Liver (tissue), 9 donors: ENCODE data around the gene GABBR2. TPM values are rescaled to one million over a fixed set of nuclear protein-coding genes. Genes with fewer than 3 reads are reported as not detected.

Experiments used
- DNase-seq: peaks from one replicate; pipeline ENCODE4 v3.0.0-alpha.2; 2017; ENCODE audit warnings: low spot score
- H3K27ac ChIP-seq, 2 donors: one replicate each; pipeline ENCODE4 v1.7.0; 2013; ENCODE audit warnings: inconsistent platforms in 2 of 2, low read length in 2 of 2, control low read depth in 1 of 2, low read depth in 1 of 2, mild to moderate bottlenecking in 1 of 2
- H3K27me3 ChIP-seq, 4 donors: one replicate each; pipeline versions ENCODE4 v1.6.1 to v1.7.0; 2013; ENCODE audit warnings: low read length in 3 of 4, inconsistent platforms in 1 of 4, mild to moderate bottlenecking in 1 of 4, moderate library complexity in 1 of 4; ENCODE audit not compliant: control insufficient read depth in 4 of 4, insufficient read depth in 4 of 4
- H3K36me3 ChIP-seq, 4 donors: one replicate each; pipeline versions ENCODE4 v1.6.1 to v1.7.0; 2013; ENCODE audit warnings: low read length in 3 of 4, mild to moderate bottlenecking in 3 of 4, low read depth in 1 of 4, moderate library complexity in 1 of 4; ENCODE audit not compliant: control insufficient read depth in 4 of 4, insufficient read depth in 3 of 4
- H3K4me1 ChIP-seq, 4 donors: one replicate each; pipeline versions ENCODE4 v1.6.1 to v1.7.0; 2013; ENCODE audit warnings: low read length in 3 of 4, mild to moderate bottlenecking in 3 of 4, moderate library complexity in 1 of 4; ENCODE audit not compliant: control insufficient read depth in 4 of 4, insufficient read depth in 4 of 4
- H3K4me3 ChIP-seq, 3 donors: one replicate each; pipeline versions ENCODE4 v1.6.1 to v1.7.0; 2013; ENCODE audit warnings: low read length in 3 of 3, control low read depth in 1 of 3, low read depth in 1 of 3, mild to moderate bottlenecking in 1 of 3
- H3K9ac ChIP-seq, 2 donors: one replicate each; pipeline ENCODE4 v1.7.0; 2013; ENCODE audit warnings: low read length in 2 of 2, mild to moderate bottlenecking in 2 of 2, moderate library complexity in 2 of 2, control low read depth in 1 of 2, low read depth in 1 of 2
- H3K9me3 ChIP-seq, 4 donors: one replicate each; pipeline versions ENCODE4 v1.6.1 to v1.7.0; 2013; ENCODE audit warnings: low read length in 3 of 4; ENCODE audit not compliant: control insufficient read depth in 4 of 4
- ATF3 ChIP-seq: IDR thresholded peaks from 2 replicates; pipeline ENCODE4 v1.6.1; 2016; ENCODE audit warnings: antibody characterized with exemption
- CTCF ChIP-seq: fragments of 150-350 bp; IDR thresholded peaks from 2 replicates; pipeline ENCODE4 v1.5.1; 2017; ENCODE audit warnings: improper control_type of control experiment, low read depth, low read length; ENCODE audit not compliant: missing input control
- EGR1 ChIP-seq, 2 donors: IDR thresholded peaks; 2 replicates each; pipeline ENCODE4 v1.6.1; 2016 to 2018; ENCODE audit warnings: antibody characterized with exemption in 2 of 2, low read depth in 2 of 2
- FOXA1 ChIP-seq: IDR thresholded peaks from 2 replicates; pipeline ENCODE4 v1.6.1; 2016; ENCODE audit warnings: antibody characterized with exemption
- FOXA2 ChIP-seq: IDR thresholded peaks from 2 replicates; pipeline ENCODE4 v1.6.1; 2016; ENCODE audit warnings: antibody characterized with exemption
- GABPA ChIP-seq, 2 donors: IDR thresholded peaks in 1 of 2; conservative IDR thresholded peaks in 1 of 2; 2 replicates each; pipeline ENCODE4 v1.6.1; 2016; ENCODE audit warnings: antibody characterized with exemption in 2 of 2, mild to moderate bottlenecking in 1 of 2, moderate library complexity in 1 of 2
- HNF4A ChIP-seq, 2 donors: conservative IDR thresholded peaks; 2 replicates each; pipeline ENCODE4 v1.6.1; 2016; ENCODE audit warnings: antibody characterized with exemption in 2 of 2, mild to moderate bottlenecking in 2 of 2
- HNF4G ChIP-seq: IDR thresholded peaks from 2 replicates; pipeline ENCODE4 v1.6.1; 2016; ENCODE audit warnings: antibody characterized with exemption
- JUND ChIP-seq, 2 donors: IDR thresholded peaks; 2 replicates each; pipeline ENCODE4 v1.6.1; 2016; ENCODE audit warnings: antibody characterized with exemption in 2 of 2
- MAX ChIP-seq: IDR thresholded peaks from 2 replicates; pipeline ENCODE4 v1.6.1; 2016; ENCODE audit warnings: antibody characterized with exemption
- NR2F2 ChIP-seq: IDR thresholded peaks from 2 replicates; pipeline ENCODE4 v1.6.1; 2016; ENCODE audit warnings: antibody characterized with exemption
- RAD21 ChIP-seq, 2 donors: IDR thresholded peaks; 2 replicates each; pipeline ENCODE4 v1.6.1; 2016; ENCODE audit warnings: antibody characterized with exemption in 2 of 2, mild to moderate bottlenecking in 2 of 2
- REST ChIP-seq: IDR thresholded peaks from 2 replicates; pipeline ENCODE4 v1.6.1; 2016; ENCODE audit warnings: antibody characterized with exemption, mild to moderate bottlenecking
- RXRA ChIP-seq, 2 donors: IDR thresholded peaks; 2 replicates each; pipeline ENCODE4 v1.6.1; 2017 to 2018; ENCODE audit warnings: antibody characterized with exemption in 2 of 2, mild to moderate bottlenecking in 1 of 2
- SP1 ChIP-seq: IDR thresholded peaks from 2 replicates; pipeline ENCODE4 v1.6.1; 2018; ENCODE audit warnings: antibody characterized with exemption, mild to moderate bottlenecking
- TAF1 ChIP-seq: conservative IDR thresholded peaks from 2 replicates; pipeline ENCODE4 v1.6.1; 2016; ENCODE audit warnings: antibody characterized with exemption, mild to moderate bottlenecking
- YY1 ChIP-seq: IDR thresholded peaks from 2 replicates; pipeline ENCODE4 v1.6.1; 2016; ENCODE audit warnings: antibody characterized with exemption, mild to moderate bottlenecking
- ZBTB33 ChIP-seq: IDR thresholded peaks from 2 replicates; pipeline ENCODE4 v1.6.1; 2016; ENCODE audit warnings: antibody characterized with exemption
- WGBS: extraction: QIAGEN DNeasy Blood & Tissue Kit; methylation state at CpG from one replicate; pipeline ENCODE4 v1.1.7; 2013; 5-methylcytosine and 5-hydroxymethylcytosine counted together
- polyA plus RNA-seq, 2 donors: library from polyadenylated mRNA; stranded (reverse) in 1 of 2; unstranded in 1 of 2; fragments of 200-250 nt in 1 of 2; fragments of >200 nt in 1 of 2; fragmentation: Nextera tagmentation in 1 of 2; extraction: Ambion mirVana in 1 of 2; gene quantifications; one replicate each; pipeline versions ENCODE4 v1.2.1 to v1.2.3, GENCODE V29; 2013 to 2015
- total RNA-seq, 2 donors: library from RNA; depleted of rRNA; stranded (reverse); fragments of >200 nt; gene quantifications; one replicate each; pipeline ENCODE4 v1.2.3, GENCODE V29; 2014
- donor health status: healthy.
- donor health status: healthy.
- donor health status: healthy.
- donor health status: healthy.
- donor health status: healthy.

GABBR2 gene
- total and polyA plus RNA-seq, 4 donors, result 0.03 to 0.23 (median 0.08) TPM; not detected in 1

- Histone ChIP-seq H3K27me3 (no peaks in the 10 kb centered on the region), H3K9ac (no peak overlapping the region), H3K4me3 (no peak overlapping the region), H3K27ac (no peak overlapping the region), H3K4me1 (no peaks in the 10 kb centered on the region), H3K9me3 (no peaks in the 10 kb centered on the region), H3K36me3 (no peaks in the 10 kb centered on the region)
- TF ChIP-seq ZBTB33, result no peak
- no peak for TF ChIP-seq RAD21 (IDR thresholded peaks at IDR 0.05)
- TF ChIP-seq REST, result no peak
- TF ChIP-seq MAX, result no peak
- no peak for TF ChIP-seq CTCF
- no peak for TF ChIP-seq SP1
- no peak for TF ChIP-seq HNF4A (conservative IDR thresholded peaks at IDR 0.05)
- TF ChIP-seq RXRA (IDR thresholded peaks at IDR 0.05), result no peak
- WGBS, result 72% methylated on average over 3 of the region's 3 CpGs
- DNase-seq, result no peak
Observed at GRCh38 chr9:98532574-98532973, 176.2 kb downstream of the GABBR2 start.

GRCh38 chr9:98532147-98532546 is 176.6 kb downstream of the GABBR2 start:
- no peak overlapping the region for H3K9ac ChIP-seq
- no peak overlapping the region for H3K27ac ChIP-seq
- H3K4me3 ChIP-seq, result no peak overlapping the region
- H3K9me3 ChIP-seq, result no peaks in the 10 kb centered on the region
- H3K4me1 ChIP-seq, result no peaks in the 10 kb centered on the region
- H3K36me3 ChIP-seq, result no peaks in the 10 kb centered on the region
- no peak for DNase-seq
- no peaks in the 10 kb centered on the region for H3K27me3 ChIP-seq
- 80% methylated on average over 4 of the region's 4 CpGs for WGBS
- TF ChIP-seq NR2F2 (no peak), GABPA (IDR thresholded peaks at IDR 0.05 in 1 of 2, conservative IDR thresholded peaks at IDR 0.05 in 1 of 2) (no peak), FOXA1 (no peak), JUND (IDR thresholded peaks at IDR 0.05) (no peak), REST (no peak), EGR1 (IDR thresholded peaks at IDR 0.05; ENCODE audit: low read depth in 2 of 2) (no peak), FOXA2 (no peak), TAF1 (no peak), ZBTB33 (no peak), HNF4A (conservative IDR thresholded peaks at IDR 0.05) (no peak), SP1 (no peak), HNF4G (no peak), ATF3 (no peak), YY1 (no peak), MAX (no peak)
